ENCODE data around the gene SFXN2.

GRCh38 chr10:102783568-102783967 lies 69.1 kb downstream of the SFXN2 start:
- TF ChIP-seq POLR2AphosphoS5 (IDR thresholded peaks at IDR 0.05; ENCODE audit: low read depth), result no peak
- TF ChIP-seq REST (IDR thresholded peaks at IDR 0.05; ENCODE audit: unreplicated experiment), result no peak
- no peak for TF ChIP-seq EZH2 (IDR thresholded peaks at IDR 0.05; ENCODE audit: low read depth, unreplicated experiment)
- TF ChIP-seq, protein P1, sequence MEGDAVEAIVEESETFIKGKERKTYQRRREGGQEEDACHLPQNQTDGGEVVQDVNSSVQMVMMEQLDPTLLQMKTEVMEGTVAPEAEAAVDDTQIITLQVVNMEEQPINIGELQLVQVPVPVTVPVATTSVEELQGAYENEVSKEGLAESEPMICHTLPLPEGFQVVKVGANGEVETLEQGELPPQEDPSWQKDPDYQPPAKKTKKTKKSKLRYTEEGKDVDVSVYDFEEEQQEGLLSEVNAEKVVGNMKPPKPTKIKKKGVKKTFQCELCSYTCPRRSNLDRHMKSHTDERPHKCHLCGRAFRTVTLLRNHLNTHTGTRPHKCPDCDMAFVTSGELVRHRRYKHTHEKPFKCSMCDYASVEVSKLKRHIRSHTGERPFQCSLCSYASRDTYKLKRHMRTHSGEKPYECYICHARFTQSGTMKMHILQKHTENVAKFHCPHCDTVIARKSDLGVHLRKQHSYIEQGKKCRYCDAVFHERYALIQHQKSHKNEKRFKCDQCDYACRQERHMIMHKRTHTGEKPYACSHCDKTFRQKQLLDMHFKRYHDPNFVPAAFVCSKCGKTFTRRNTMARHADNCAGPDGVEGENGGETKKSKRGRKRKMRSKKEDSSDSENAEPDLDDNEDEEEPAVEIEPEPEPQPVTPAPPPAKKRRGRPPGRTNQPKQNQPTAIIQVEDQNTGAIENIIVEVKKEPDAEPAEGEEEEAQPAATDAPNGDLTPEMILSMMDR (conservative IDR thresholded peaks at IDR 0.05; ENCODE audit: low read depth in 2 of 2), result no peak

Measured in GM23338 (cell line).